ENCODE measurements around the gene RAB3C. TPM values are rescaled to one million over a fixed set of nuclear protein-coding genes. Genes with fewer than 3 reads are reported as not detected.

RAB3C gene
- total and polyA plus RNA-seq, 2 experiments from 2014 or later, result 15.0 to 30.6 TPM

DNA sequence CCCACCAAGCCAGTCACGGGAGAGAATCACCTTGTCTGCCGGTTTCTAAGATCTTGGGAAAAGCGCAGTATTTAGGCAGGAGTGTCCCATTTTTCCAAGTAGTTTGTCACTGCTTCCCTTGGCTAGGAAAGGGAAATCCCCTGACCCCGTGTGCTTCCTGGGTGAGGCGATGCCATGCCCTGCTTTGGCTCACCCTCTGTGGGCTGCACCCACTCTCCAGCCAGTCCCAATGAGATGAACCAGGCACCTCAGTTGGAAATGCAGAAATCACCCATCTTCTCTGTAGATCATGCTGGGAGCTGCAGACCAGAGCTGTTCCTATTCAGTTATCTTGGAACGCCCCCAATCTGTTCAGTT, 116.9 kb downstream of the RAB3C start (continued):
- TF ChIP-seq, protein P1, sequence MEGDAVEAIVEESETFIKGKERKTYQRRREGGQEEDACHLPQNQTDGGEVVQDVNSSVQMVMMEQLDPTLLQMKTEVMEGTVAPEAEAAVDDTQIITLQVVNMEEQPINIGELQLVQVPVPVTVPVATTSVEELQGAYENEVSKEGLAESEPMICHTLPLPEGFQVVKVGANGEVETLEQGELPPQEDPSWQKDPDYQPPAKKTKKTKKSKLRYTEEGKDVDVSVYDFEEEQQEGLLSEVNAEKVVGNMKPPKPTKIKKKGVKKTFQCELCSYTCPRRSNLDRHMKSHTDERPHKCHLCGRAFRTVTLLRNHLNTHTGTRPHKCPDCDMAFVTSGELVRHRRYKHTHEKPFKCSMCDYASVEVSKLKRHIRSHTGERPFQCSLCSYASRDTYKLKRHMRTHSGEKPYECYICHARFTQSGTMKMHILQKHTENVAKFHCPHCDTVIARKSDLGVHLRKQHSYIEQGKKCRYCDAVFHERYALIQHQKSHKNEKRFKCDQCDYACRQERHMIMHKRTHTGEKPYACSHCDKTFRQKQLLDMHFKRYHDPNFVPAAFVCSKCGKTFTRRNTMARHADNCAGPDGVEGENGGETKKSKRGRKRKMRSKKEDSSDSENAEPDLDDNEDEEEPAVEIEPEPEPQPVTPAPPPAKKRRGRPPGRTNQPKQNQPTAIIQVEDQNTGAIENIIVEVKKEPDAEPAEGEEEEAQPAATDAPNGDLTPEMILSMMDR (conservative IDR thresholded peaks at IDR 0.05; ENCODE audit: low read depth in 2 of 2), result no peak

DNA sequence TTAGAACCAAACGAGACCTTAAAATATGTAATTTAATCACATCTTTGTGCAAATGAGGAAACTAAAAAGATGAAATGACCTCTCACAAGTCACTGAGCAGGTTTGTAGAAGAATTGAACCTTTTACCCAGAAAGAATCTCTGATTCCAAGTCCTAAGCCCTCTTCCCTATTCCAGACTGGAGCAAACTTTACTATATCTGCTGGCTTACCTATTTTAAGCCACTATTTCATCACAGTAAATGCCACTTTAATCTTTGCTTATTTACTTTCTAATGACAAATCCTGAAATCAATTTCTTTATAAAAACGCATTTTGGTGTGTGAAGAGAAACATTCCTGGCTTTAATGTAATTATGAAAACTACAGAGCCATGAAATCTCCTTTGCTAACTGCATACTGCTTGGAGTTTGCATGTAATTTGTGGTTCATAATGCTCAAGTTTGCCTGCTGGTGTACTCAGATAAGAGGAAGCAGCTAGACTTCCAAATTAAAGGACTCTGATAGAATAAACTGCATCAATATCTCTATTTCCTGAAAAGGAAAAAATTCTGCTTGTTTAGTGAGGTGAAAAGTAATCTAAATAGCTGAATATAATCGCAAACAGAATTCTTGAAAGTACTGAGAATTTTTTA, 121.2 kb downstream of the RAB3C start:
- no peaks in the 10 kb centered on the region for H3K4me1 Mint-ChIP-seq
- TF ChIP-seq EZH2 (IDR thresholded peaks at IDR 0.05; ENCODE audit: low read depth, unreplicated experiment), result no peak
- H3K27ac Mint-ChIP-seq, result no peak overlapping the region

DNA sequence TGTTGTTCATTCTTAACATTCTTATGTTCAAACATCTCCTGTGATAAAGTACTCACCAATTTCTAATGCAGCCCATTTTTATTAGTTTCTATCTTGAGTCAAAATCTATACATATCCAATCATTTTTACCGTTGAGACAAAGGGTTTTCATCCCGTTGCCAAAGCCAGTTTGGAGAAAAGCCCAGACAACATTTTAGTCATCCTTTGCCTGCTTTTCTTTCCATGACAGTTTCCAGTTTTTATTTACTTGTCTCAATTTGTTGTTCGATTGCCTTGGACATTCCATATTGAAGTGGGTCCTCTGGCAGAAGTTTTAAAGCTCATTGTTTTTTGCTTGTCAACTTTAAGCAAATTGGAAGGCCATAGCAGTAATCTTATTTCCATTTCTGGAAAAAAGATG, 123.9 kb downstream of the RAB3C start:
- no peak overlapping the region for H3K4me3 ChIP-seq
- H3K27ac ChIP-seq (ENCODE audit: low read depth), result no peak overlapping the region
- no peak overlapping the region for H3K27ac Mint-ChIP-seq
- H3K9me3 Mint-ChIP-seq, result 0 out of 3 replicates have a peak, but pooled peaks cover under 1% of the 10 kb centered on the region
- no peak overlapping the region for H3K4me2 ChIP-seq
- H3K79me2 ChIP-seq (replicated peaks; ENCODE audit: insufficient read depth), result no peaks in the 10 kb centered on the region
- ATAC-seq (no peak), DNase-seq (ENCODE audit: low spot score) (no peak)
- H2AFZ ChIP-seq, result no peak overlapping the region
- H3K4me3 Mint-ChIP-seq, result no peak overlapping the region
- H3K36me3 ChIP-seq (ENCODE audit: insufficient read depth), result no peaks in the 10 kb centered on the region
- no peaks in the 10 kb centered on the region for H3F3A ChIP-seq (replicated peaks; ENCODE audit: low read depth)
- no peaks in the 10 kb centered on the region for H3K4me1 ChIP-seq (ENCODE audit: insufficient read depth)
- H3K36me3 Mint-ChIP-seq (ENCODE audit: low read depth), result peaks cover 6% of the 10 kb centered on the region; the same call in 2 of the 3 replicates
- no peaks in the 10 kb centered on the region for H3K4me1 Mint-ChIP-seq
- H3K27me3 Mint-ChIP-seq (ENCODE audit: insufficient read depth, low read depth, poor library complexity), result peaks cover 2% of the 10 kb centered on the region
- no peak for TF ChIP-seq JUNB (IDR thresholded peaks at IDR 0.05; ENCODE audit: unreplicated experiment)
- no peak for TF ChIP-seq EZH2phosphoT487 (IDR thresholded peaks at IDR 0.05; ENCODE audit: unreplicated experiment)
- TF ChIP-seq, protein P1 (conservative IDR thresholded peaks at IDR 0.05; ENCODE audit: low read depth in 2 of 2), result no peak
- TF ChIP-seq CREB1 (CRISPR knock-in tag; IDR thresholded peaks at IDR 0.05; ENCODE audit: low read depth), result no peak
- TF ChIP-seq, protein P2, sequence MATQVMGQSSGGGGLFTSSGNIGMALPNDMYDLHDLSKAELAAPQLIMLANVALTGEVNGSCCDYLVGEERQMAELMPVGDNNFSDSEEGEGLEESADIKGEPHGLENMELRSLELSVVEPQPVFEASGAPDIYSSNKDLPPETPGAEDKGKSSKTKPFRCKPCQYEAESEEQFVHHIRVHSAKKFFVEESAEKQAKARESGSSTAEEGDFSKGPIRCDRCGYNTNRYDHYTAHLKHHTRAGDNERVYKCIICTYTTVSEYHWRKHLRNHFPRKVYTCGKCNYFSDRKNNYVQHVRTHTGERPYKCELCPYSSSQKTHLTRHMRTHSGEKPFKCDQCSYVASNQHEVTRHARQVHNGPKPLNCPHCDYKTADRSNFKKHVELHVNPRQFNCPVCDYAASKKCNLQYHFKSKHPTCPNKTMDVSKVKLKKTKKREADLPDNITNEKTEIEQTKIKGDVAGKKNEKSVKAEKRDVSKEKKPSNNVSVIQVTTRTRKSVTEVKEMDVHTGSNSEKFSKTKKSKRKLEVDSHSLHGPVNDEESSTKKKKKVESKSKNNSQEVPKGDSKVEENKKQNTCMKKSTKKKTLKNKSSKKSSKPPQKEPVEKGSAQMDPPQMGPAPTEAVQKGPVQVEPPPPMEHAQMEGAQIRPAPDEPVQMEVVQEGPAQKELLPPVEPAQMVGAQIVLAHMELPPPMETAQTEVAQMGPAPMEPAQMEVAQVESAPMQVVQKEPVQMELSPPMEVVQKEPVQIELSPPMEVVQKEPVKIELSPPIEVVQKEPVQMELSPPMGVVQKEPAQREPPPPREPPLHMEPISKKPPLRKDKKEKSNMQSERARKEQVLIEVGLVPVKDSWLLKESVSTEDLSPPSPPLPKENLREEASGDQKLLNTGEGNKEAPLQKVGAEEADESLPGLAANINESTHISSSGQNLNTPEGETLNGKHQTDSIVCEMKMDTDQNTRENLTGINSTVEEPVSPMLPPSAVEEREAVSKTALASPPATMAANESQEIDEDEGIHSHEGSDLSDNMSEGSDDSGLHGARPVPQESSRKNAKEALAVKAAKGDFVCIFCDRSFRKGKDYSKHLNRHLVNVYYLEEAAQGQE (IDR thresholded peaks at IDR 0.05; ENCODE audit: unreplicated experiment), result no peak
- TF ChIP-seq STAT1 (IDR thresholded peaks at IDR 0.05; ENCODE audit: unreplicated experiment), result no peak
- no peak for TF ChIP-seq NANOG (IDR thresholded peaks at IDR 0.05; ENCODE audit: borderline replicate concordance)
- TF ChIP-seq POLR2AphosphoS5 (IDR thresholded peaks at IDR 0.05; ENCODE audit: low read depth), result no peak
- no peak for TF ChIP-seq ZNF114 (CRISPR knock-in tag; IDR thresholded peaks at IDR 0.05)
- TF ChIP-seq, protein P3, sequence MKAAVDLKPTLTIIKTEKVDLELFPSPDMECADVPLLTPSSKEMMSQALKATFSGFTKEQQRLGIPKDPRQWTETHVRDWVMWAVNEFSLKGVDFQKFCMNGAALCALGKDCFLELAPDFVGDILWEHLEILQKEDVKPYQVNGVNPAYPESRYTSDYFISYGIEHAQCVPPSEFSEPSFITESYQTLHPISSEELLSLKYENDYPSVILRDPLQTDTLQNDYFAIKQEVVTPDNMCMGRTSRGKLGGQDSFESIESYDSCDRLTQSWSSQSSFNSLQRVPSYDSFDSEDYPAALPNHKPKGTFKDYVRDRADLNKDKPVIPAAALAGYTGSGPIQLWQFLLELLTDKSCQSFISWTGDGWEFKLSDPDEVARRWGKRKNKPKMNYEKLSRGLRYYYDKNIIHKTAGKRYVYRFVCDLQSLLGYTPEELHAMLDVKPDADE (IDR thresholded peaks at IDR 0.05), result no peak
- no peak for TF ChIP-seq ZNF331 (CRISPR knock-in tag; IDR thresholded peaks at IDR 0.05; ENCODE audit: low read depth)
- no peaks in the 10 kb centered on the region for H4K20me1 ChIP-seq (replicated peaks; ENCODE audit: insufficient read depth)
- no peaks in the 10 kb centered on the region for H3K27me3 ChIP-seq (ENCODE audit: insufficient read depth)
- no peaks in the 10 kb centered on the region for H3K9me2 ChIP-seq (ENCODE audit: insufficient read depth)

More for the DNA sequence above, 121.2 kb downstream of the RAB3C start:
- Histone ChIP-seq H3K79me2 (replicated peaks; ENCODE audit: insufficient read depth) (no peaks in the 10 kb centered on the region), H3K27ac (ENCODE audit: low read depth) (no peak overlapping the region), H3K4me1 (ENCODE audit: insufficient read depth) (no peaks in the 10 kb centered on the region), H3K36me3 (ENCODE audit: insufficient read depth) (no peaks in the 10 kb centered on the region), H3K9me2 (ENCODE audit: insufficient read depth) (no peaks in the 10 kb centered on the region), H3K4me3 (no peak overlapping the region), H2AFZ (no peak overlapping the region), H3K4me2 (no peak overlapping the region), H3K27me3 (ENCODE audit: insufficient read depth) (no peaks in the 10 kb centered on the region), H4K20me1 (replicated peaks; ENCODE audit: insufficient read depth) (no peaks in the 10 kb centered on the region), H3F3A (replicated peaks; ENCODE audit: low read depth) (no peaks in the 10 kb centered on the region)
- Mint-ChIP-seq H3K27me3 (ENCODE audit: insufficient read depth, low read depth, poor library complexity) (no peaks in the 10 kb centered on the region), H3K9me3 (peaks cover 21% of the 10 kb centered on the region; the same call in 2 of the 3 replicates), H3K4me3 (no peak overlapping the region), H3K36me3 (ENCODE audit: low read depth) (peaks cover 25% of the 10 kb centered on the region)
- DNase-seq (ENCODE audit: low spot score) (no peak), ATAC-seq (no peak)
